CD4-positive, alpha-beta T cell treated with Interleukin-4 for 1 hour (primary cell): Measurements from ENCODE around the gene ZNF609.
A peak's percentile ranks its signal among the peaks of the same experiment; 100 is the strongest.
"Not testable (repeated sequence)": the region's sequence is repeated elsewhere in the genome, so short reads cannot be mapped to it uniquely, and the experiment has no call there.

Source experiments
- DNase-seq, 2 donors: peaks; one replicate each; pipeline ENCODE4 v3.0.0-alpha.2; 2020 to 2022

The ZNF609 gene

DNA sequence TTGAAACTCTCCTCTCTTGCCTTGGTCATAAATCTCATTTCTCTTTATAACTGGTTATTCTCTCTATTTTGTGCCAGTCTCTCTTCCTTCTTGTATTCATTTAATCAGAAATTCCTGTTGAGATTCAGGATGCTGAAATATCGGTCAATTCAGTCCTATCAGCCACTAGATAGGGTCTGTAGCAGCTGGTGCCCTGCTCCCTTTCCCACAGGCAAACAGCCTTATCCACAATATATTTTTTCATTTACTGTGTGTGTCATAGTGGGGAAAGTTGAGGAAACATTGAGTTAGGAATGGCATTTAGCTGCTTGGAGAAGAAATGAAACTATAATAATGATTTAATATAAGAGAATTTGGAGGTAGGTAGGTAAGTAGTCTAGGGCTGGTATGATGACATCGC lies 168.7 kb downstream of the ZNF609 start:
- DNase-seq, result no peak

DNA sequence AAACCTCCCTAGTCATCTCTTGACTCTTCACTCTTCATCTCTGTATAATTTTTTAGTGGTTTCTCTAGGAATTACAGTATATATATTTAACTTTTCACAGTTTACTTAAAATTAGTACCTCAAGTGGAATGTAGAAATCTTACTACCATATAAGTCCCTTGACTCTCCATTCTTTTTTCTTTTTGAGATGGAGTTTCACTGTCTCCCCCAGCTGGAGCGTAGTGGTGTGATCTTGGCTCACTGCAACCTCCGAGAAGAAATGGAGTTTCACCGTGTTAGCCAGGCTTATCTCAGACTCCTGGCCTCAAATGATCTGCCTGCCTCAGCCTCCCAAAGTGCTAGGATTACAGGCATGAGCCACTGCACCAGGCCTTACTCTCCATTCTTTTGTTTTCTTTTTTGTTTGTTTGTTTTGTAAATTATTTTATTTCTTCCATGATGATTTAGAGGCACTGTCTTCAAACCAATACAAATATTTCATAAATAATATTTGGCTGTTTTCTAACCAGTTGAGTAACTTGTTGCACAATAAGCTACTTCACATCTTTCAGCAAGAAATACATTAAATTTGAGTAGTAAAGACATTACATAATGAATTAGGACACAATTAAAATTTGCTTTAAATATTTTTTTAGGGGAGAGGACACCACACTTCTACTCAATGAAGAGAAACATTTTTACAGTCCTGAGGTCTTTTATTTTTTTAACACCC lies 170.2 kb downstream of the ZNF609 start:
- no peak for DNase-seq

DNA sequence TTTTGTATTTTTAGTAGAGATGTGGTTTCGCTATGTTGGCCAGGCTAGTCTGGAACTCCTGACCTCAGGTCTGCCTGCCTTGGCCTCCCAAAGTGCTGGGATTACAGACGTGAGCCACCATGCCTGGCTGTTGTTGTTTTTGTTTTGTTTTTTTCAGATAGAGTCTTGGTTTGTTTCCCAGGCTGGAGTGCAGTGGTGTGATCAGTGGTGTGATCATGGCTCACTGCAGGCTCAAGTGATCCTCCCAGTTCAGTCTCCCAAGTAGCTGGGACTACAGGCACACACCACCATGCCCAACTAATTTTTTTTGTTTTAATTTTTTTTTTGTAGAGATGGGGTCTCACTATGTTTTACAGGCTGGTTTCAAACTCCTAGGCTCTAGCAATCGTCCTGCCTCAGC lies 172.3 kb downstream of the ZNF609 start:
- DNase-seq, result not testable (repeated sequence)

DNA sequence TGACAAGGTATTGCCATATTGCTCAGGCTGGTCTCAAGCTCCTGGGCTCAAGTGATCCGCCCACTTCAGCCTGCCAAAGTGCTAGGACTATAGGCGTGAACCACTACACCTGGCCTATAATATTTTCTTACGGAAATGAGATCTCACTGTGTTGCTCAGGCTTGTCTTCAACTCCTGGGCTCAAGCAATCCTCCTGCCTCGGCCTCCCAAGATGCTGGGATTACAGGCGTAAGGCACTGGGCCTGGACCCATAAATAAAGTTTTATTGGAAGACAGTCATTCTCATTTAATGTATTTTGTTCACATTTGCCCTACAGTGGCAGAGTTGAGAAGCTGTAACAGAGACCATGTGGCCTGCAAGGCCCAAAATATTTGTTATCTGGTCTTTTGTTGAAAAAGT lies 173.0 kb downstream of the ZNF609 start:
- no peak for DNase-seq

DNA sequence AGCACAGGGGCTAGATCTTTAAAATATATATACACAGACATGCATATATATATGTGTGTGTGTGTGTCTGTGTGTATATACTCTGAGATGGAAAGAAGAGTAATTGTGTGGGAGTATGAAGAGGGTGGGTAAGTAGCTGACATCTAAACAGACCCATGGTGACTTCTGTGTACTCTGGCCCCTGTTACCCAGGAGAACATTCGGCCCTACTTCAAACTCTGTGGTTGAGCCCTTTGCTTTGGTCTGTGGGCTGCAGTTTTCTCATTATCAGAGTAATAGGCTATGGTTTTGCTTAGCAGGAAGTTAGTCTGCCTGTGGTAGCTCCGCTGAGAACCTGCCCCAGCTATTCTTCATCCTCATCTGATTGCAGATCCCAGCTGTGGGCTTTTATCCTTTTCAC lies 173.6 kb downstream of the ZNF609 start:
- peak; percentile 52 to 67 for DNase-seq

DNA sequence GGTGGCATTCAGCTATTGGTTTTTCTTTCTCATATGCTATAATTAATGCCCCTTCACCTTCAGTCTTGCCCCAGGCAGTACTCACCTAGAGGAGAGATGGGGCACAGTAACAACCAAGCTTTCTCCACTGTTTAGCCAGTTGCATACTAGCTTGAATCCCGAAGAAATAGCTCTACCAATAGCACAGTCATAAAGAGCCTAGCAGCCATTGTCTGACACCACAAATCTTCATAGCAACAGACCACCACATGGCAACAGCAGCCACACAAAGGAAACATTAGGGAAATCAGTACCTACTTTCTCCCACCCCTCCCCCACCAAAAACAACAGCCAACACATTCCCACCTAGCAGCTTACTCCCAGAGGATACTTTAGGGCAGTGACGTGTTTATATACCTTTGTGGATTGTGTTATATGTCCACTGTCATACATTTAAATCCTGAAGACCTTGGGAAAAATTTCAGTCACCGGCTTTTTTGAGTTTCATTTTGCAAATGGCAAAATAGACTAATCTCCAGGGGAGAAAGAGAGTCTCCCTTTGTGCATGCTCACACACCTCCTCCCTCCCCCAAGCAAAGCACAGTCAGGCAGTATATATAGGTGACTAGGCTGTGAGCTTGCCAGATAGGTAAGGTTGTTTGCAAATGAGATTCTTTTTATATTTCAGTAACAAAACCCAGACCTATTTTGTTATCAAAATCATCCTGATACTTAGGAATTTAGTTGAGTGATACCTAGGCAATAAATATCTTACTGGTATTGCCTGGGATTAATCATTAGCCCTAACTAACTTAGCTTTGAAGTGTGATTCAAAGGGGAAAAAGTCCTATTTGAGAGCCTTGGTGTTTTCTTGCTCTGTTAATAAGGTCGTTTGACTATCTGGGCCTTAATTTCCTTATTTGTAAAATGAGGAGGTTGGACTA lies 174.5 kb downstream of the ZNF609 start:
- peak; percentile 25 to 52 for DNase-seq

DNA sequence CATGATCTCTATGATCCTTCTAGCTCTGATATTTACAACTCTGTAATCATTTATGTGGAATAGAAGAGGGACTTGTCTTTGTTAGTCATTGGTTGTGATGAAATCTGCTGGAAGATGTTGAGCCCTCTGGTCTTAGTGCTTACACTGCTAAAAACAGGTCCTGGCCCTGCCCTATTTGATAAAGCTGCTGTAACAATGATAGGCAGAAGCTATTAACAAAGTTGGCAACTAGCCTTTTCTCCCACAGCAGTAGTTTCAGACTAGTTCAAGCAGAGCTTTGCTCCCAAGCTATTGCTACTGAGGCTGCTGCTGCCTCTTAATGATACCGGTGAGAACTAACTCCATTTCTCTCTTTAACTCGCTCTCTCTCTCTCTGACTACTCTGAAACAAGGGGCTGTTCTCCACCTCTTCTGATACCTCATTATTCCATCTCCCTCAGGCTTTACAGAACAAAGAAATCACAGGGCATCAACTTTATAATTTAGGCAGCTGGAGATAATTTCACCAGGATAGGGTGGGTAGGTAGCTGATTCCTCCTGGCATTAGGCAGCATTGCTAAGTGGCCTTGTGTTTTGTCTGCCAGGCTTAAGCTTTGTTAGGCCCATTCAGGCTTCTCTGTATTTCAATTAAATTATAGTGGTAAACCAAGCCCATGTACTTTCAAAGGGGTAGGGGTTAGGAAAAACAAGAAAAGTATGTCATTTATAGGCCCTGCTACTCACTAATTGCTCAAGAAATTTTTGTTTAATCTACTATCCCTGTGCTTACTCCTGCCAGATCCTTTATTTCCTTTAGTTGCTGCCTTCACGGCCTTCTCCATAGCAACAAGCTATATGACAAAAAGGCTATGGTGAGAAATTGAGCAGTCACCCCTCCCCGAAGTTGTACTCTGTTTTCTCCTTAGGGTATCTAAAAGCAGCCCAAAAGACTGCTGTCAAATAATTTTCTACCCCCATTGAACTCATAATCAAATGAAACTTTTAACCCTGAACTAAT lies 175.4 kb downstream of the ZNF609 start:
- DNase-seq, result no peak

- no peak for DNase-seq
Measured at GRCh38 chr15:64636556-64636955, 176.2 kb downstream of the ZNF609 start.

- no peak for DNase-seq
Measured at GRCh38 chr15:64637412-64637811, 177.0 kb downstream of the ZNF609 start.

GRCh38 chr15:64639744-64640143 lies 179.4 kb downstream of the ZNF609 start:
- DNase-seq, result peak in 1 of 2 donors; percentile 36

DNA sequence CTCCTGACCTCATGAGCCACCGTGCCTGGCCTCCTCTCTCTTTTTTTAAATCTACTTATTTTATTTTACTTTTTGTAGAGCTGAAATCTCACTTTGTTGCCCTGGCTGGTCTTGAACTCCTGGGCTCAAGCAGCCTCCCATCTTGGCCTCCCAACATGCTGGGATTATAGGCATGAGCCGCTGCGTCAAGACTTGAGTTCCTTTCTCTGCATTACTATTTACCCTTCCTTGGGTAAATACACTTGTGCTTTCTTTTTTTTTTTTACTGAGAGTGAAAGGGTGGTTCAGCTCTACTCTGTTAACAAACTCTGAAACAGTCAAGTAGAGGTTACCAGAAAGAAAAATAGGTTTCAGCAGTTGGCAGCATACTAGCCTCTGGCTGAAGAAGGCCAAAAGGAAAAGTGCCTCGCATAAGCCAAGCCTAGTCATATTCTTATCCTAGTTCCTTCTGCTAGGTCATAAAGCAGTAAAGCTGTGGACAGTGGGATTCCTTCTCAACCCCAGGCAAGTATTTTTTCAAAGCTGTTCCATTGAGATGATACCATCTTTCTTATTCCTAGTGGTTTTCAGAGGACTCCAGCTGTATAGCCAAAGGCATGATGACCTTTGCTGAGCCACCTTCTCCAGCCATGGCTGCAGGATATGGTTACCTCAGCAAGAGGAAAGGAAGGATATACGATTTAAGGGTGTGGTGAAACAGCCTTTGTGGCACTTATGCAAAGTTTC lies 179.9 kb downstream of the ZNF609 start:
- DNase-seq, result no peak

GRCh38 chr15:64642875-64643274 lies 182.5 kb downstream of the ZNF609 start:
- no peak for DNase-seq

DNA sequence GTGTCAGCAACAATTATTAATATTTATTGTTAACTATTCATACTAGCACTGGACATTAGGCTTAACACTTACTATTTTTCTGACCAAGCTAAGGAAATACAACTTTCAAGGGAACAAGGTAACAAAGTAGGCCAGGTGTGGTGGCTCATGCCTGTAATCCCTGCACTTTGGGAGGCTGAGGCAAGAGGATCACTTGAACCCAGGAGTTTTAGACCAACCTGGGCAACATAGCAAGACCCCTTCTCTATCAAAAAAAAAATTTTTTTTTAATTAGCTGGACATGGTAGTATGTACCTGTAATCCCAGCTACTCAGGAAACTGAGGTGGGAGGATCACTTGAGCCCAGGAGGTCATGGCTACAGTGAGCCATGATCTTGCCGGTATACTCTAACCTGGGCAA lies 183.3 kb downstream of the ZNF609 start:
- no peak for DNase-seq

GRCh38 chr15:64644811-64645210 lies 184.4 kb downstream of the ZNF609 start:
- not testable (repeated sequence) for DNase-seq

DNA sequence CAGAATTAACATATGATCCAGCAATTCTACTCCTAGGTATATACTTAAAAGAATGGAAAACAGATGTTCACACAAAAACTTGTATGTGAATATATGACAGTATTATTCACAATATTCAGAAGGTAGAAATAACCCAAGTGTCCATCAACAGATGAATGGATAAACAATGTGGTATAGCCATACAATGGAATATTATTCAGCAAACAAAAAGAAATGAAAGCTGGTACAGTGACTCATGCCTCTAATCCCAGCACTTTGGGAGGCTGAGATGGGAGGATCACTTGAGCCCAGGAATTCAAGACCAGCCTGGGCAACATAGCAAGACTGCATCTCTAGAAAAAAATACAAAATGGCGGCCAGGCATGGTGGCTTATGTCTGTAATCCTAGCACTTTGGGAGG lies 185.6 kb downstream of the ZNF609 start:
- no peak for DNase-seq

GRCh38 chr15:64647367-64647766 lies 187.0 kb downstream of the ZNF609 start:
- no peak for DNase-seq

DNA sequence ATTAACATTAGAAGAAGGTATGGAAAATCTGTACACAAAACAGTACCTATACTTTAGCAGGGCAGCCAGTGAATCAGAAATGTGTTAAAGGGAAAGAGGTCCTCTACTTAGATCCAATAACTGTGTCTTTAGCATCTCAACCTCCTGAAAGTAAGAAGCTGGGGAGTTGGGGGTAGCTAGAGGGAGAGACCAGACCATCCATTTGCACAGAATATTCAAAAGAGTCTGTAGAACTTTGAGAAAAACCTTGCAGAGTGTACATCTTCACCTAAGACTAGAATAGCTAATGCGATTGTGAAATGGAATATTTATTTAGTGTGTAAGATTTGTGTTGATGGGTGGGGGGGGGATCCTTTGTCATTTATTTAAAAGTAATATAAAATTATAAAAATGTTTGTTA lies 190.2 kb downstream of the ZNF609 start:
- no peak for DNase-seq

DNA sequence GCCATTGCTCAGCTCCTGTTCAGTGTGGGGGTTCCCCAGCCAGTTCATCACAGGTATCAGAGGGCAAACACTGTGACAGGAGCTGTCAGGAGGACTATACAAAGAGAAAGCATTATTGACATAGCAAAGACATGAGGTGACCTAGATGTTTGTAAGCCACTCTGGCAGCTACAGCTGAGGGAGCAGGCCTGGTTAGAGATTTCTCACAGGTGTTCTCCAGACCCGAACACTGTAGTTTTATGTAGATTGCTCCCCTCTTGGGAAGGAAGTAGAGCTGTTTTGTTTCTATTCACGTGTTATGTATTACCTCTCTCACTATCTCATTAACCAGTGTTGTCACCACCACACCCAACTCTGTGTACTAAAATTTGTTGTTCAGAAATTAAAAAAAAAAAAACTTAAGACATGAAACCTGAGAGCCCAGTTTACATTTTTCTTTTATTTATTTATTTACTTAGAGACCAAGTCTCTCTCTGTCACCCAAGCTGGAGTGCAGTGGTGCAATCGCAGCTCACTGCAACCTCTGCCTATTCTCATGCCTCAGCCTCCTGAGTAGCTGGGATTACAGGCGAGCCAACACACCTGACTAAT lies 191.3 kb downstream of the ZNF609 start:
- peak; percentile 43 to 68 for DNase-seq

GRCh38 chr15:64653757-64654156 lies 193.4 kb downstream of the ZNF609 start:
- DNase-seq, result peak in 1 of 2 donors; percentile 50

DNA sequence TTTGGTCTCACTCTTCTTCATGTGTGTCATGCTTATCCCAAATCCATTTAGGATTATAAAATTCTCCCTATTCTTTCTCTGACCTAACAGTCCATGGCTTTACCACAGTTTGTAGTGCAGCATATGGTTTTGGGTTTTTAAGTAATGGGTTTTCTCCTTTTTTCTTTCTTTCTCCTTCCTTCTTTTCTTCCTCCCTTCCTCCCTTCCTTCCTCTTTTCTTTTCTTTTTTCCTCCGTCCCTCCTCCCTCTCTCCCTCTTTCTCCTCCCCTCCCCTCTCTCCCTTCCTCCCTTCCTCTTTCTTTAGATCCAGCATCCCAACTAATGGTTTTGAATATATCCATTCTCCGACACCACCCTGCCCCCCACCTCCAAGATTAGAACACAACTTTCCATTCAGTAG lies 196.1 kb downstream of the ZNF609 start:
- no peak for DNase-seq

DNA sequence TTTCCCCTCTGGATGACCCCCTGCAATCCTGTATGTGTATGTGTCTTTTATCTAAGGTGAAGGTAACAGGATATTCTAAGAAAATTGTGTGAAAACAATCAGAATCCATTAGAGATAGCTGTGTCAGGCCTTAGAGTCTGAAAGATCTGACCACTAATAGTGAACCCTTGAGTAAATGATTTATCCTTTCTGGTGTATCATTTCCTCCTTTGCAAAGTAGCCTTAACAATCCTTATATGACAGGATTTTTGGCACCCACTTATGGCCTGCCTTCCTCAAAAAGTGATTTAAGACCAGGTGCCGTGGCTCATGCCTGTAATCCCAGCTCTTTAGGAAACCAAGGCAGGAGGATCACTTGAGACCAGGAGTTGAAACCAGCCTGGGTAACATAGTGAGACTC lies 204.8 kb downstream of the ZNF609 start:
- no peak for DNase-seq

DNA sequence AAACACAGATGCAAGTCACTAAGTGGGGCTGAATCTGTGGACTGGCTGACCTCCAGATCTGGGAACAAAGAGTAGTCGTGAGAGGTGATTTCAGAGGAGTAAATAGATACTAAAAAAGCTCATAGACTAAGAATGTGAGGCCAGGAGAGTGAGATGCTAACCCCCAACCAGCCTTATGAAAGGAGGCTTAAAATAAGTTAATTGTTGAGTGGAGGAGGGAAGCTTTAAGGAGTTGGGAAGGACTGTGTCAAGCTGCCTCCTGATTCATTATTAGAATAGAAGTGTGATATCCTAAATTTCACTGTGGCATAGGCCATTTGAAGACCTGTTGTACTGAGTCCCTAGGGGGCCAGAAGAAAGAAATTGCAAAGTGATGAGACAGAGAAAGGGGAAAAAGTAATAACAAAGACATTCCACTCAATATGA lies 207.4 kb downstream of the ZNF609 start:
- DNase-seq, result no peak
